Breast epithelium (tissue), 3 donors: ENCODE data around the gene MARF1.

Source experiments
- POLR2A ChIP-seq: fragments of 450-650 bp; IDR thresholded peaks from one replicate; pipeline ENCODE4 v1.6.1; 2016; ENCODE audit warnings: antibody characterized with exemption, mild to moderate bottlenecking, moderate library complexity
- TF ChIP-seq, protein P1 (sequence below), 3 donors: fragments of 450-650 bp; IDR thresholded peaks; one replicate each; pipeline ENCODE4 v1.5.1; 2016 to 2017; ENCODE audit warnings: antibody characterized with exemption in 3 of 3, mild to moderate bottlenecking in 3 of 3, moderate library complexity in 3 of 3

DNA sequence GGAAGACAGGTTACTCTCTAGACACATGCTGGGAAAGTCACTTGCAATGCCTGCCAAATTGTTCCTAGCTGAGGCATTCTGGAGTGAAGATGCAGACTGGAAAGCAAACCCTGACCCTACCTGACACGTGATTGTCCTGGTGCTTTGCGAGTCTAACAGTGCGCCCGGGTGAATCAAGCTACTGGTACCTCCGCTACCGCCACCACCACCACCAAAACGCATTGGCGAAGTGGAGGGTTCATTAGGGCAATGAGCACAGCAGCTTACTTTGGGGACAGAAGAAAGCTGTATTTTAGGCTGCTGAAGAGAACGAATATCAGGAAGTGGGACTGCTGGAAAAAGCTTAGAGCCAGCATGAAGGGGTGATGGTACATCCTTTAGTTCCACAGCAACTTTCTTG is 7.0 kb downstream of the MARF1 start:
- TF ChIP-seq, protein P1, sequence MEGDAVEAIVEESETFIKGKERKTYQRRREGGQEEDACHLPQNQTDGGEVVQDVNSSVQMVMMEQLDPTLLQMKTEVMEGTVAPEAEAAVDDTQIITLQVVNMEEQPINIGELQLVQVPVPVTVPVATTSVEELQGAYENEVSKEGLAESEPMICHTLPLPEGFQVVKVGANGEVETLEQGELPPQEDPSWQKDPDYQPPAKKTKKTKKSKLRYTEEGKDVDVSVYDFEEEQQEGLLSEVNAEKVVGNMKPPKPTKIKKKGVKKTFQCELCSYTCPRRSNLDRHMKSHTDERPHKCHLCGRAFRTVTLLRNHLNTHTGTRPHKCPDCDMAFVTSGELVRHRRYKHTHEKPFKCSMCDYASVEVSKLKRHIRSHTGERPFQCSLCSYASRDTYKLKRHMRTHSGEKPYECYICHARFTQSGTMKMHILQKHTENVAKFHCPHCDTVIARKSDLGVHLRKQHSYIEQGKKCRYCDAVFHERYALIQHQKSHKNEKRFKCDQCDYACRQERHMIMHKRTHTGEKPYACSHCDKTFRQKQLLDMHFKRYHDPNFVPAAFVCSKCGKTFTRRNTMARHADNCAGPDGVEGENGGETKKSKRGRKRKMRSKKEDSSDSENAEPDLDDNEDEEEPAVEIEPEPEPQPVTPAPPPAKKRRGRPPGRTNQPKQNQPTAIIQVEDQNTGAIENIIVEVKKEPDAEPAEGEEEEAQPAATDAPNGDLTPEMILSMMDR (IDR thresholded peaks at IDR 0.05), result no peak
- no peak for TF ChIP-seq POLR2A
